ENCODE results near the gene SPATS2L. TPM values are rescaled to one million over a fixed set of nuclear protein-coding genes. Genes with fewer than 3 reads are reported as not detected.

SPATS2L gene
- total RNA-seq, 1 donor, result 117 TPM

GRCh38 chr2:200452377-200452776 lies 145.9 kb downstream of the SPATS2L start:
- no peak overlapping the region for H3K4me3 ChIP-seq (ENCODE audit: low read depth, low read length)
- no peak for TF ChIP-seq CTCF (IDR thresholded peaks at IDR 0.05; ENCODE audit: insufficient read depth, low read length)
- no peak for DNase-seq (ENCODE audit: low read depth)

GRCh38 chr2:200453142-200453852 lies 146.8 kb downstream of the SPATS2L start:
- TF ChIP-seq CTCF (IDR thresholded peaks at IDR 0.05; ENCODE audit: insufficient read depth, low read length), result no peak
- no peak for DNase-seq (ENCODE audit: low read depth)
- H3K4me3 ChIP-seq (ENCODE audit: low read depth, low read length), result no peak overlapping the region

GRCh38 chr2:200453853-200454534 lies 147.5 kb downstream of the SPATS2L start:
- no peak overlapping the region for H3K4me3 ChIP-seq (ENCODE audit: low read depth, low read length)
- TF ChIP-seq CTCF (IDR thresholded peaks at IDR 0.05; ENCODE audit: insufficient read depth, low read length), result peak; percentile 9
- DNase-seq (ENCODE audit: low read depth), result no peak

- no peak for TF ChIP-seq CTCF (IDR thresholded peaks at IDR 0.05; ENCODE audit: insufficient read depth, low read length)
- H3K4me3 ChIP-seq (ENCODE audit: low read depth, low read length), result no peak overlapping the region
- no peak for DNase-seq (ENCODE audit: low read depth)
Measured at GRCh38 chr2:200454927-200455801, 148.7 kb downstream of the SPATS2L start.

- DNase-seq (ENCODE audit: low read depth), result peak; percentile 45
- no peak overlapping the region for H3K4me3 ChIP-seq (ENCODE audit: low read depth, low read length)
- TF ChIP-seq CTCF (IDR thresholded peaks at IDR 0.05; ENCODE audit: insufficient read depth, low read length), result no peak
Measured at GRCh38 chr2:200455958-200456421, 149.5 kb downstream of the SPATS2L start.

GRCh38 chr2:200456567-200456966 lies 150.1 kb downstream of the SPATS2L start:
- no peak for TF ChIP-seq CTCF (IDR thresholded peaks at IDR 0.05; ENCODE audit: insufficient read depth, low read length)
- H3K4me3 ChIP-seq (ENCODE audit: low read depth, low read length), result no peak overlapping the region
- no peak for DNase-seq (ENCODE audit: low read depth)
